ENCODE data around the gene TMPRSS2.

The TMPRSS2 gene

GRCh38 chr21:41479686-41480085 is 28.3 kb downstream of the TMPRSS2 start:
- no peak for DNase-seq

GRCh38 chr21:41478319-41479177 is 29.4 kb downstream of the TMPRSS2 start:
- no peak for DNase-seq

GRCh38 chr21:41477641-41478318 is 30.2 kb downstream of the TMPRSS2 start:
- DNase-seq: no peak

- DNase-seq: no peak
Measured at GRCh38 chr21:41475714-41476420, 32.1 kb downstream of the TMPRSS2 start.

- no peak for DNase-seq
Measured at GRCh38 chr21:41472753-41473548, 35.0 kb downstream of the TMPRSS2 start.

GRCh38 chr21:41470054-41470453 is 37.9 kb downstream of the TMPRSS2 start:
- no peak for DNase-seq

- DNase-seq: no peak
Measured at GRCh38 chr21:41466024-41466820, 41.7 kb downstream of the TMPRSS2 start.

GRCh38 chr21:41465176-41465781 is 42.7 kb downstream of the TMPRSS2 start:
- no peak for DNase-seq

GRCh38 chr21:41460578-41461527 is 47.1 kb downstream of the TMPRSS2 start:
- DNase-seq: peak; percentile 77

- no peak for DNase-seq
Measured at GRCh38 chr21:41459884-41460534, 47.9 kb downstream of the TMPRSS2 start.

- DNase-seq: no peak
Measured at GRCh38 chr21:41458559-41458958, 49.4 kb downstream of the TMPRSS2 start.

GRCh38 chr21:41458121-41458520 is 49.8 kb downstream of the TMPRSS2 start:
- no peak for DNase-seq

- DNase-seq: no peak
Measured at GRCh38 chr21:41453761-41454160, 54.2 kb downstream of the TMPRSS2 start.

GRCh38 chr21:41453198-41453597 is 54.8 kb downstream of the TMPRSS2 start:
- no peak for DNase-seq

- no peak for DNase-seq
Measured at GRCh38 chr21:41451753-41452676, 55.9 kb downstream of the TMPRSS2 start.

- DNase-seq: no peak
Measured at GRCh38 chr21:41449613-41450012, 58.3 kb downstream of the TMPRSS2 start.

- DNase-seq: no peak
Measured at GRCh38 chr21:41447356-41447755, 60.6 kb downstream of the TMPRSS2 start.

- no peak for DNase-seq
Measured at GRCh38 chr21:41446586-41446985, 61.4 kb downstream of the TMPRSS2 start.

- DNase-seq: no peak
Measured at GRCh38 chr21:41445465-41445862, 62.5 kb downstream of the TMPRSS2 start.

Measured in left hindlimb (tissue), 1 donor.